PC-3 (cell line): ENCODE data around the gene TMOD3.

Experiments used
- CTCF ChIP-seq: fragments of 300-600 bp; sonication (generic); conservative IDR thresholded peaks from 2 replicates; pipeline ENCODE4 v1.5.1; 2017; ENCODE audit warnings: antibody characterized with exemption, low read depth, mild to moderate bottlenecking, low read length
- EZH2 ChIP-seq: fragments of 300-600 bp; sonication (generic); IDR thresholded peaks from one replicate; pipeline ENCODE4 v1.6.1; 2017; ENCODE audit warnings: antibody characterized with exemption, mild to moderate bottlenecking, low read length; ENCODE audit not compliant: unreplicated experiment
- EZH2phosphoT487 ChIP-seq: fragments of 300-600 bp; sonication (generic); IDR thresholded peaks from 2 replicates; pipeline ENCODE4 v1.6.1; 2018; ENCODE audit warnings: mild to moderate bottlenecking, antibody characterized with exemption, low read length, borderline replicate concordance

- TF ChIP-seq CTCF (peak; percentile 67), EZH2 (no peak), EZH2phosphoT487 (no peak)
Observed at GRCh38 chr15:51801391-51801835, 28.0 kb upstream of the TMOD3 start.
